ENCODE data around the gene CXCL9.

DNA sequence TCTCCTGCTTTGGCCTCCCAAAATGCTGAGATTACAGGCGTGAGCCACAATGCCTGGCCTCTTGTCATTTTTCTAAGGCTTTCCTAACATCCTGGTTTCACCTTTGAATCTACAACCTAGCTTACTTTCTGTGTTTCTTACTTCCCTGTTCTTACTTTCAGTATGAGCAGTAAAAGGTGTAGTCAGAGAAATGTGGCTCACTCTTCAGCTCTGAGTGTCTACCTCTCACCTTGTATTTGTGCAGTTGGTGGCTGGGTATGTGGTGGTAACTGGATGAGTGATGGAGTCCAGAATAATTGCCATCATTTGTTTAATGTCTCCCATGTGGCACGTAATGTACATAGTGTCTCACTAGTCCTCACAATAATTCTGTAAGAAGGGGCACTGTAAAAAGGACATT, 47.7 kb upstream of the CXCL9 start:
- TF ChIP-seq, protein P1, sequence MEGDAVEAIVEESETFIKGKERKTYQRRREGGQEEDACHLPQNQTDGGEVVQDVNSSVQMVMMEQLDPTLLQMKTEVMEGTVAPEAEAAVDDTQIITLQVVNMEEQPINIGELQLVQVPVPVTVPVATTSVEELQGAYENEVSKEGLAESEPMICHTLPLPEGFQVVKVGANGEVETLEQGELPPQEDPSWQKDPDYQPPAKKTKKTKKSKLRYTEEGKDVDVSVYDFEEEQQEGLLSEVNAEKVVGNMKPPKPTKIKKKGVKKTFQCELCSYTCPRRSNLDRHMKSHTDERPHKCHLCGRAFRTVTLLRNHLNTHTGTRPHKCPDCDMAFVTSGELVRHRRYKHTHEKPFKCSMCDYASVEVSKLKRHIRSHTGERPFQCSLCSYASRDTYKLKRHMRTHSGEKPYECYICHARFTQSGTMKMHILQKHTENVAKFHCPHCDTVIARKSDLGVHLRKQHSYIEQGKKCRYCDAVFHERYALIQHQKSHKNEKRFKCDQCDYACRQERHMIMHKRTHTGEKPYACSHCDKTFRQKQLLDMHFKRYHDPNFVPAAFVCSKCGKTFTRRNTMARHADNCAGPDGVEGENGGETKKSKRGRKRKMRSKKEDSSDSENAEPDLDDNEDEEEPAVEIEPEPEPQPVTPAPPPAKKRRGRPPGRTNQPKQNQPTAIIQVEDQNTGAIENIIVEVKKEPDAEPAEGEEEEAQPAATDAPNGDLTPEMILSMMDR (IDR thresholded peaks at IDR 0.05; ENCODE audit: low read length), result no peak
- TF ChIP-seq EZH2 (optimal IDR thresholded peaks at IDR 0.05; ENCODE audit: low read depth, low read length), result no peak

Measured in MM.1S (cell line).